ENCODE results near the gene KIT.

Gene KIT

GRCh38 chr4:54664400-54664799 lies 6.6 kb downstream of the KIT start:
- no peak for TF ChIP-seq JUND (IDR thresholded peaks at IDR 0.05; ENCODE audit: low read depth)
- in situ Hi-C loops (cut with HindIII; ENCODE audit: low pct_unique_long_range_greater_than_20kb, low sequenced_read_pairs), result no loop called here
- DNase-seq (ENCODE audit: low read depth in 1 of 2, low spot score in 1 of 2), result no peak

- TF ChIP-seq JUND (IDR thresholded peaks at IDR 0.05; ENCODE audit: low read depth), result no peak
- in situ Hi-C loops (cut with HindIII; ENCODE audit: low pct_unique_long_range_greater_than_20kb, low sequenced_read_pairs), result no loop called here
- DNase-seq (ENCODE audit: low read depth in 1 of 2, low spot score in 1 of 2), result no peak
These were observed 10.4 kb downstream of the KIT start for GRCh38 chr4:54668014-54668611.

- in situ Hi-C loops (cut with HindIII; ENCODE audit: low pct_unique_long_range_greater_than_20kb, low sequenced_read_pairs), result no loop called here
- TF ChIP-seq JUND (IDR thresholded peaks at IDR 0.05; ENCODE audit: low read depth), result no peak
- DNase-seq (ENCODE audit: low read depth in 1 of 2, low spot score in 1 of 2), result no peak
These were observed 12.1 kb downstream of the KIT start for GRCh38 chr4:54669831-54670230.

DNA sequence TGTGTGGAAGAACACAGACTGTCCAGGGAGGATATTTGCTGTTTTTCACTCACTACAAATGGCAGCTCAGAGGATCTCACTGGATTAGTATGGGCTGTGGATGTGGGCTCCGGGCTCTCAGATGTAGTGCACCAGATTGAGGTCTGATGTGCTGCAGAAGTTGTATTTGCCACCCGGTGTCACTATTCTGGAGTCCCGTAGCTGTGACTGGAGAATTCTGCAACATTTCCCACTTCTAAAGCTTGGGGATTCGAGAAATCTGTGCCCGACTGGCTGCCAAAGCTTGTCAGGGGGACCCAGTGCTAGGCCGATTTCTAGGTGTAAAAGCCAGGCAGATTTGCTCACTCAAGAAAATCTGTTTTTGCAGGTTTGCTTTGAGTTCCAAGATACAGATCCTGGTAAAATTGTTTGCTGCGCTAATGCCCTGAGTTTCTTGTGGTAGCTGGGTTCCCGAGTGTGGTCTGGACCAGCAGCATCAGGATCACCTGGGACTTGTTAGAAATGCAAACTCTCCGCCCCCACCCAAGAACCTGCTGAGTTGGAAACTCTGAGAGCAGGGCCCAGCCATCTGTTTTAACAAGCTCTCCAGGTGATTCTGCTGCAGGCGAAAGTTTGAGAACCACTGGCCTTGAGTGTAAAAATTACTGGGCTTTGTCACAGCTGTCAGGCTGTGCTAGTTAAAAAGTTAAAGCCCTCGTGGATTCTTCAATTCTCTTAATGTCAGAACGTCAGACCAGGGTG lies 18.1 kb downstream of the KIT start:
- in situ Hi-C loops (cut with HindIII; ENCODE audit: low pct_unique_long_range_greater_than_20kb, low sequenced_read_pairs), result no loop called here
- DNase-seq (ENCODE audit: low read depth in 1 of 2, low spot score in 1 of 2), result no peak
- TF ChIP-seq JUND (IDR thresholded peaks at IDR 0.05; ENCODE audit: low read depth), result no peak

DNA sequence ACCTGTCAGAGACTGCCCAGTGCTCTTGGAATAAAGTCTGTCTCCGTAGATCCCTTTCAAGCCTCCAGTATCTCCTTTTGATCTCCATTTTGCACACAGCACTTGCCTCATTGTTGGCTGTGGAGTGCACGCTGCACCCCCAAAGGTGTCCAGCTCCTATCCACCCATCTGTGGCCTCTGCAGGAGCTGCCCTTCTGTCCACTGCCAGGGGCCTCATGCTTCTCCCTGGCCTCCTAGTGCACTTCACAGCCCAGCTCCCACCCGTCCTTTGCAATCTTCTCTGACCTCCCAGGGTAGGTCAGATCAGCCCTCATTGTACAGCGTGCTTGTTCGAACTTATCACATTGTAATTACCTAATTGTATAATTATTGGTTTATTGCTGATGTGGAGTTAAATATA lies 18.9 kb downstream of the KIT start:
- in situ Hi-C loops (cut with HindIII; ENCODE audit: low pct_unique_long_range_greater_than_20kb, low sequenced_read_pairs), result no loop called here
- TF ChIP-seq JUND (IDR thresholded peaks at IDR 0.05; ENCODE audit: low read depth), result no peak
- DNase-seq (ENCODE audit: low read depth in 1 of 2, low spot score in 1 of 2), result no peak

DNA sequence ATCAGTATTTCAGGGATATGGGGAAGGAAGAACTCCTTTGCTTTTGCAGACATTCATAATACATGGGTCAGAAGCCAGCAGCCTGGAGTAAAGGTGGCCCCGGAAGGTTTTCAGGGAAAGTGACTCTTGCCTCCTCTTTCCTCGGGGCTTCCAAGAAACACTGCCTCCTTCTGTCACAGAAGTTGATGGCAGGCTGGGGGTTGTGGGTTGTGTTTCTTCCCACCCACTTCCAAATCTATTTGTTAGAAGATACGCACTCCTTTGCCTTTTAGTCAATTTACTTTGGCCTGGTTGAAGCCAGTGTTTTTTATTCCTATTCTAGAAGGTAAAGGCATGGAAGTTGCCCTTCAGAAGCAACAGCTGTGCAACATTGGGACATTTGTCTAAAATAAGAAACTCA lies 19.7 kb downstream of the KIT start:
- TF ChIP-seq JUND (IDR thresholded peaks at IDR 0.05; ENCODE audit: low read depth), result no peak
- in situ Hi-C loops (cut with HindIII; ENCODE audit: low pct_unique_long_range_greater_than_20kb, low sequenced_read_pairs), result no loop called here
- DNase-seq (ENCODE audit: low read depth in 1 of 2, low spot score in 1 of 2), result no peak

DNA sequence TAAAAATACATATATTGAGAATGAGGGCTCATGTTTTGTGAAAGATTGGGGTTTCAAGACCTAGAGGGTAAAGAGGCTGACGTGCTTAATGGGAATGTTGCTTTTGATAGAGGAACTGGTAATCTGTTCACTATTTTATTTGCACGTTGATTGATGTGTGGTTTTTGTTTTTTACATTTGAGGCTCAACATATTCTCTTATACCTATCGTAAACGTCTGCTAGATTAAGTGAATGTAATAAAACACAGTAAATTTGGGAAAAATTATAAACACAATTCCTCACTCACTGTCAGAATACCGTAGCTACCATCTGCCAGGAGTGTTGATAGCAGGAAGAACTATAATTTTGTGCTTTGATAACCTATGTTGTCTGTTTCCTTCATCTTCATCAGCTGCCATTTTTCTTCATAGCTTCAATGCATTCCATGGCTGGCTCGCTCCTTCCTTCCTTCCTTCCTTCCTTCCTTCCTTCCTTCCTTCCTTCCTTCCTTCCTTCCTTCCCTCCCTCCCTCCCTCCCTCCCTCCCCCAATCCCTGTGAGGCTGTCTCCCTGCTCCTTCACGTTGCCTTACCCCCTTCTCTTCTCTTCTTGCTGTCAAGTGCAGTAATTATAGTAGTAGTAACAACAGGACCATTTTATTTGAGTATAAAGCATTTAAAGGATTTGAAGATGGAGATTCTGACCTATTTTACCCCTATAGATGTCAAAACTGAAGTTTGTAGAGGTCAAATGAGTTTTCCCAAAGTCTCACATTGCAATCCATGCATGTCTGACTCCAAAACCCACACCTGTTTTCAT lies 20.3 kb downstream of the KIT start:
- in situ Hi-C loops (cut with HindIII; ENCODE audit: low pct_unique_long_range_greater_than_20kb, low sequenced_read_pairs), result no loop called here
- no peak for DNase-seq (ENCODE audit: low read depth in 1 of 2, low spot score in 1 of 2)

DNA sequence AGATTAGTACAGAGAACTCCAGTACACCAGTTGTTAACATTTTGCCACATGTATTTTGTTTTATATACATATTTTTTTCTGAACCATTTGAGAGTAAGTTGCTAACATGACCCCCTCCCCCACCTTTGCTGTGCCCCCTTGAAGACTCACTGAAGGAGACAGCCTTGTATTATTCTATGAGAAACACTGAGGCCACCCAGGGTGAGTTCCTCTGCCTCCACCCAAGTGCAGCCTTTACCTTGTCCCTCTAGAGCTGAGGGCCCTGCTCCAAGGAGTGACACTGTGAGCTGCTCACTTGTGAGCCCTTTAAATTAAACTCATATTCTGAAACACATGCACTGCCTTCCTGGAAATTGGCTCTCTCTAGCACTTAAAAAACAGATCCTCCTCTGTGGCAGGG lies 21.1 kb downstream of the KIT start:
- in situ Hi-C loops (cut with HindIII; ENCODE audit: low pct_unique_long_range_greater_than_20kb, low sequenced_read_pairs), result no loop called here

More for the DNA sequence above, 20.3 kb downstream of the KIT start:
- no peak for TF ChIP-seq JUND (IDR thresholded peaks at IDR 0.05; ENCODE audit: low read depth)

DNA sequence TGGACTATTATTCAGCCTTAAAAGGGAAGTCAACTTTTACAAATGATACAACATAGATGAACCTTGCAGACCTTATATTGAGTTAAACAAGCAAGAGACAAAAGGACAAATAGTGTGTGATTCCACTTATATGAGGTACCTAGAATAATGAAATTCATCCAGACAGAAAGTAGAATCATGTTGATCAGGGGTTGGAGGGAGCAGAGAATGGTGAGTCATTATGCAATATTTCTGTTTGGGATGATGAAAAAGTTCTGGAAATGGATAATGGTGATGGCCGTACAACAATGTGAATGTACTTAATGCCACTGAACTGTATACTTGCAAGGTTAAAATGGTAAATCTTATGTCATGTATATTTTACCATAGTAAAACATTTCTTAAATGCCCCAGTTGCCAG lies 22.1 kb downstream of the KIT start:
- in situ Hi-C loops (cut with HindIII; ENCODE audit: low pct_unique_long_range_greater_than_20kb, low sequenced_read_pairs), result no loop called here
- TF ChIP-seq JUND (IDR thresholded peaks at IDR 0.05; ENCODE audit: low read depth), result no peak
- DNase-seq (ENCODE audit: low read depth in 1 of 2, low spot score in 1 of 2), result no peak

More for the DNA sequence above, 21.1 kb downstream of the KIT start:
- no peak for TF ChIP-seq JUND (IDR thresholded peaks at IDR 0.05; ENCODE audit: low read depth)
- no peak for DNase-seq (ENCODE audit: low read depth in 1 of 2, low spot score in 1 of 2)

- no peak for TF ChIP-seq JUND (IDR thresholded peaks at IDR 0.05; ENCODE audit: low read depth)
- in situ Hi-C loops (cut with HindIII; ENCODE audit: low pct_unique_long_range_greater_than_20kb, low sequenced_read_pairs), result no loop called here
- DNase-seq (ENCODE audit: low read depth in 1 of 2, low spot score in 1 of 2), result peak; percentile 38 to 73
These were observed 26.0 kb downstream of the KIT start for GRCh38 chr4:54683616-54684346.

DNA sequence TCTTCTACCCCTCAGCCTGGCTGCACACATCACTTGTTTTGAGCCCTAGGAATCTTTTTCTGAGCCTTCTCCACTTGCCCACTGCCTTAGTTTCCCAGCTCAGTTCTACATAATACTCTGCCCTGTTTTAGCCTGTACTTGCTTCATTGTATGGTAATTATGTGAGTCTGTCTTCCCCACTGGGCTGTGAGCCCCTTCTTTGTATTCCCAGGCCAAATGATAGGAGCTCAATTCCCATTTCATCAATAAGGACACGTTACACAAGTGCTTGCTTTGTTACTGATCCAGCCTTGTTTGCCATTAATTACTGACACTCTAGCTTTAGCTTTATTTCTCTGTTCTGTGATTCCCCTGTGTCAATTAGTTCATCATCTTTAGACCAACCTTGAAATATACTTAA lies 28.1 kb downstream of the KIT start:
- DNase-seq (ENCODE audit: low read depth in 1 of 2, low spot score in 1 of 2), result no peak
- in situ Hi-C loops (cut with HindIII; ENCODE audit: low pct_unique_long_range_greater_than_20kb, low sequenced_read_pairs), result no loop called here
- no peak for TF ChIP-seq JUND (IDR thresholded peaks at IDR 0.05; ENCODE audit: low read depth)

All from T47D (cell line).